ENCODE results near the gene SYNJ1.
"Not testable (repeated sequence)": the region's sequence is repeated elsewhere in the genome, so short reads cannot be mapped to it uniquely, and the experiment has no call there.

The SYNJ1 gene

DNA sequence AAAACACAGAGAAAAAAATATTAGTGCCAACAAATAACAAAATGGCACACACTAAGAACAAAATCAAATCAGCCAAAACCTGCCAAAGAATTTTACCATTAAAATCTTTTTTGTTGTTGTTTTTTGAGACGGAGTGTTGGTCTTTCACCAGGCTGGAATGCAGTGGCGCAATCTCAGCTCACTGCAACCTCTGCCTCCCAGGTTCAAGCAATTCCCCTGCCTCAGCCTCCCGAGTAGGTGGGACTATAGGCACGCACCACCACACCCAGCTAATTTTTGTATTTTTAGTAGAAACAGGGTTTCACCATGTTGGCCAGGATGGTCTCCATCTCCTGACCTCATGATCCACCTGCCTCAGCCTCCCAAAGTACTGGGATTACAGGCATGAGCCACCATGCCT, 8.3 kb upstream of the SYNJ1 start:
- not testable (repeated sequence) for DNase-seq (ENCODE audit: low spot score)

DNA sequence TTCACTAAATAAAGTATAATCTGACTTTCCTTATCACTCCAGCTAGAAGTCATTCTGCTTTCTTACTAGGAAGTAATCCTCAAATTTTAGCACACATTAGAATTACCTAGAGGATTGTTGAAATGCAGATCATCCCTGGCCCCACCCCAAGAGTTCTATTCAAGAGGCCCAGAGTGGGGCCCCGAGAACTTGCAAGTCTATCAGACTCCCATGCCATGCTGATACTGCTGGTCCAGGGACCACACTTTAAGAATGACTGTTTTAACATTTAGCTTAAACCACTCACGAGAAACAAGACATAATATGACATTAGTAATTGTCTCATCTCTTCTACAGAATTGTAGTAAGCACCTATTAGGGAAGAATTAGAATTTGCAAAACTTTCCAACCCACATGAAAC, 7.7 kb upstream of the SYNJ1 start:
- DNase-seq (ENCODE audit: low spot score) = no peak

DNA sequence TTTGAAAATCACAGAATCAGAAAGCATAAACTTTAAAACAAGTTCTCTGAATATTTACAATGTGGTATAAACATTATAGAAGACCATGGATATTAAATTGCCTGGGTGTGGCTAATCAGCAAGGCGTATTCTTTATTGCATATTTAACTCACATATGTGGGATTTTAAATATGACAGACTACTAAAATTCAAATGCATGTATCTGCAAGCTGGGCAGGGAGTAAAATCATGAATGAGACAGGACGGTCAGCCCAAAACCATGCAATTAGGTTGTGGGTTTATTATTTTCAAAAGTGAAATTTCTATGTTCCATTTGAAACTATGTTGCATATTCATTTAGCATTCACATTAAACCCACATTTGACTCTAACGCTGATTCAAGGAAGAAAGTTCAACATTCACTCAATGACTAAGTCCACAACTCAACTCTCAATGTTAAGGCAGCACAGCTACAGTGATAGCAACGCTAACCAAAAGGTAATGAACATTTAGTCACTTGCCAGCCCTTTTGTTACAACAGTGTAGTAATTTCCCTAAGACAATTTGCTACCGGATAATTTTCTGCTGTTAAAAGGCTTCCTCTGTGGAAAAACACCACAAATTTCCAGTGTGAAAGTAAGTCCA, 6.3 kb upstream of the SYNJ1 start:
- DNase-seq (ENCODE audit: low spot score) = no peak

DNA sequence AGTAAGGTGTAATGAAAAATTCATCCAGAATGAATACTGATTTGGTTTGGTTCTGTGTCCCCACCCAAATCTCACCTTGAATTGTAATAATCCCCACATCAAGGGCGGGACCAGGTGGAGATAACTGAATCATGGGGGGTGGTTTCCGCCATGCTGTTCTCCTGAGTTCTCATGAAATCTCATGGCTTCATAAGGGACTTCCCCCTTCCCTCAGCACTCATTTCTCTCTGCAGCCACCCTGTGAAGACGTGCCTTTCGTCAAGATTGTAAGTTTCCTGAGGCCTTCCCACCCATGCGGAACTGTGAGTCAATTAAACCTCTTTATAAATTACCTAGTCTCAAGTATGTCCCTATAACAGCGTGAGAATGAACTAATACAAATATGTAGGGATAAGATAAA, 5.5 kb upstream of the SYNJ1 start:
- no peak for DNase-seq (ENCODE audit: low spot score)

DNA sequence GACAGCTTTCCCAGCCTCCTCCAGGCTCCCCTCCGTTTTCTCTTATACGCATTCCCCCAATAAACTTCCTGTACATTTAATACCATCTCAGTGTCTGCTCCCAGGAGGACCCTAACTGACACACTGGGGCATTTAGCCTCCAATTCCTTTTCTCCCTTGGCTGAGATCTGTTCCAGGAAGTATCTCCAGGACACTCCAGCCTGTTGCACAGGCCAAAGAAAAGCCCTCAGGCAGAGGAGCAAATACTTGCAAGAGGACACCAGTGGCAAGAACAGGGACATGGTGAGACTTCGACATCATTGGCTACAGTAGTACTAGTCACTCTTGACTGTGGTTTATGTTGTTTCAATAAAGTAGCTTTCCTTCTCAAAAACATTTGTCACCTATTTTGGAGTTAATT, 4.7 kb upstream of the SYNJ1 start:
- DNase-seq (ENCODE audit: low spot score) = no peak

DNA sequence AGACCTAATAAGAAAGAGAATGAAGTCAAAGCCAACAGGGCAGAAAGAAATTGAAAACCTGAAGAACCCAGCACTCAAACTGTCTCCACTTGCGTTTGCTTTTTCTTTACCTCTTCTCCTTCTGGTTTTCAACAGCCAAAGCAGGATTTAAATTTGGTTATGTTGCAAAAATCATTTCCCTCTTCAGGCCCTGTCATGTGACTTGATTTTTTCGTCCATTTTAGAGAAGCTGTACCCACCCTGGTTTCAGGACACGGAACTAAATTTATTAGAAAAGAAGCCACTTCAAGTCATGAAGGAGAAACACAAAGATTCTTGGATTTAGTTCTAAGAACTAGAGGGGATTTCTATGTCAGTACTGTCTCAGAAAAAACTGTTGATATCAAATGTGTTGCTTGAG, 1.0 kb upstream of the SYNJ1 start:
- no peak for DNase-seq (ENCODE audit: low spot score)

DNA sequence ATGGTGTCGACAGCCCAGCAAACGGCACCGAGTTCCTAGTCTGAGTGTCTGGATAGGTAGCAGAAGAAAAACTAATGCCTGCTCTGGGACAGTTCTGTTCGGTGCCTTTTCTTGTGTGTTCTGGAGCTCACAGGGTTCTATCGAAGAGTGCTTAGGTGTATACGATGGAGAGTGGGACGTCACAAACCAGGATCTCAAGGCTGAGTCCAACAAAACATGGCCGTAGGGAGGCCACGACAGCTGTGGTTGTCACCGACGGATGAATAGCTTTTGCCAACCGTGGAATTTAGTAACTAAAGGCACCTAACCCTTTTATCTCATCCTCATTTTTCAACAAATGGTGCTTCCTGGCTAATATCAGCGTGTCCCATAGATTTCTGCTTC, 635 bp upstream of the SYNJ1 start:
- DNase-seq (ENCODE audit: low spot score) = no peak

DNA sequence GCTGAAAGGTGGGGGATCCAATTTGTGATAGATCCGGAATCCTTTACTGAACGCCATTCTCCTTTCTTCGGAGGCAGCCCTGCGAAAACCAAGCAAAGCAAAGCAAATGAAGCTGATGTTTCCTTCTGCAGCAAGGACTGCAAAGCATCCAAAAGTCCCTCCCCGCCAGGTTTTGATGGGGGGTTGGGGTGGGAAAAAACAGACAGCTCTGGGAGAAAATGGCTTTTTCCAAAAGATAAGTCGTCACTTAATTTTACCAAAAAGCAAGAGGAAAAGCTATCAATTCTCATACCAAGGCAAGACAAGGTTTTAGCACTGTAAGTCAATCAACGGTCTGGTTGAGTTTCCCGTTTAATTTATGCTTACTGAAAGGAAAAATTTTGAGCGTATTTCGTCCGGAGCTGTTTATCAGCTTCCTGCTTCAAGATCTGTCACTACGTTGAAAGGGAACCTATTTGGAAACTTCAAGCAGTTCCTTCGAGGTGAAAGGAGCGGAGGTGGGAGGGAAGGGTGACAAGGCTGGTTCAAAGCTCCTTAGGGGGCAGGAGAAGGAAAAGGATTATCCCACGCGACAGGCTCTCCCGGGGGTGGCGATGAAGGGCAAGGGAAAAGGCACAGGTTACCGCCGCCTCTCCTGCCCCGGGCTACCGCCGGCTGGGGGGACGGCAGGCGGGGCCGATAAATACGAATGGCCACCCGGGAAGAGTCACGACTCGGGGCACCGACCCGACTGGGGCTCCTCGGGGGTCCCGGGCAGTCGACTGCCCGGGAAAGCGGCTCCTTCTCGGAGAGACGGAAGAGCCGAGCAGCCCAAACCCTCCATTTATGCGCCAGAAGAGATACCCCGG, 750 bp downstream of the SYNJ1 start:
- peak; percentile 37 for DNase-seq (ENCODE audit: low spot score)

DNA sequence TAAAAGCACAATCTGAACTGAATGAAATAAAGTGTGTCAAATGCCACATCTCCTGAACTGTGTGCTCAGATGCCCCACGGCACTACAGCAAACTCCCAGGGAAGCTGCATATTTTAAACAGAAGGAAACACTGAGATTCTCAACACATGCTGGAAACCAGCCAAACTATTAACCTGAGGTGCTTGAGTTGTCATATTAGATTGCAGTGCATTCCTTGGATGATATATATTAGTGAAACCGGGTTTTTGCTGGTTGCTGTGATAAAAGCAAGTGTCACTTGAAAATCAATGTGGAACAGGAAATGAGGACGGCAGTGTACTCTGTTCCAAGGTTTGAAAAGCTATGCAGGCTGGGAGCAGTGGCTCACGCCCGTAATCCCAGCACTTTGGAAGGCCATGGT, 8.7 kb downstream of the SYNJ1 start:
- DNase-seq (ENCODE audit: low spot score) = no peak

DNA sequence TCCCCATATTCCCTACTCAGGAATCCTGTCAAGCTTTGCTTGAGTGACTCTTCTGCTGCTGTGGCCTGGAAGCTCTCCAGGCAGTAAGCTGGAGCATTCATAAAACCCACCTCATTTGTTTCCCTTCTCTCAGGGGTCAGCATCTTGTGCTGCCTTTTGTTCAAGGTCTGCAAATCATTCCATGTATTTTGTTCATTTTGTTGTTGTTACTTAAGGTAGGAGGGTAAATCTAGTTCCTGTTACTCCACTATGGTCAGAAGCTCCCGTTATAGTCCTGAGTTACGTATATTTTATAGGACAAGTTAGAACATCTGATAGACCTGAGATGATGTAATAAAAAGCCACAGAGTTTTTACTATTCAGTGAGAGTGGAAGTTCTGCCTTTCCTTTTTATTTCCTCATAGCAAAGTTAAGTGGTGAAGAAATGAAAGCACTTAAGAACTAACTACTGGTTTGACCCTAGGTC, 9.9 kb downstream of the SYNJ1 start:
- DNase-seq (ENCODE audit: low spot score) = no peak

DNA sequence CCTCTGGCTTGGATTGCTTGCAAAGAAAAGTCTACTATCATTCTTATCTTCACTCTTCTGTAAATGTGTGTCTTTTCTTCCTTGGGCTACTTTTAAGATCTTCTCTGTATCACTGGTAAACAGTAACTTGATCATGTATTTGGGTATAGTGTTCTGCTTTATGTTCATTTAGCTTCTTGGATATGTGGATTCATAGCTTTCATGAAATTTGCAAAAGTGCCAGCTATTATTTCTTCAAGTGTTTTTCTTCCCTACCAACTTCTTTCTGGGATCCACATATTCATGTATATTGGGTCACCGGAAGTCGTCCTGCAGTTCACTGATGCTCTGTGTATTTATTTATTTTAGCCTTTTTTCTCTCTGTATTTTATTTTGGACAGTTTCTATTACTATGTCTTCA, 11.3 kb downstream of the SYNJ1 start:
- DNase-seq (ENCODE audit: low spot score) = no peak

DNA sequence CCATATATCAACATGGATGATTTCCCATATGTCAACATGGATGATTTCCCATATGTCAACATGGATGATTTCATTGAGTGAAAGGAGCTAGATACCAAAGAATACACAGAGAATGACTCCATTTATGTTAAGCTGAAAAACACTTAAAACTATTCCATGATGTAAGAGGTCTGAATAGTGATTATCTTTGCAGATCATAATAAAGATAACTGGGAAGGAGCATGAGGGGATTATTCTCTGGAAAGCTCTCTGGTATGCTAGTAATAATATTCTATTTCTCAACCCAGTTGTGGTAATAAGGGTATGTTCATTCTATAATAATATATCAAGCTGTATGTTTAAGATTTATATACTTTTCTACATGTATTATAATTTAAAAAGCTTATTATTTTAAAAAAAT, 14.1 kb downstream of the SYNJ1 start:
- no peak for DNase-seq (ENCODE audit: low spot score)

DNA sequence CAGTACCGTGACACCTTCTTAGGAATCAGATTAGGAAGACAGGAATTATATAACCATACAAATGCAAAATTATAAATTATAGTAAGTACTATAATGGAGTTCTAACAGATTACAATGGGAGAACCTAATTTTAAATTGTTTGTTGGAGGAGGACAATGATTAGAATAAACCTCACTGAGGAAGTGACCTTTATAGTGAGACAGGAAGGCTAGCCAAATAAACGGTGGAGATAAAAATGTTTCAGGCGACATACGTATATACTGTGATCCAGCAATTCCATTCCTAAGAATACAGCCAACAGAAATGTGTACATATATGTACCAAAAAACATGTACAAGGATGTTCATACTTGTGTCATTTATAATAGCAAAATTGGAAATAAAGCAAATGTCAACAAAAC, 15.2 kb downstream of the SYNJ1 start:
- DNase-seq (ENCODE audit: low spot score) = no peak

DNA sequence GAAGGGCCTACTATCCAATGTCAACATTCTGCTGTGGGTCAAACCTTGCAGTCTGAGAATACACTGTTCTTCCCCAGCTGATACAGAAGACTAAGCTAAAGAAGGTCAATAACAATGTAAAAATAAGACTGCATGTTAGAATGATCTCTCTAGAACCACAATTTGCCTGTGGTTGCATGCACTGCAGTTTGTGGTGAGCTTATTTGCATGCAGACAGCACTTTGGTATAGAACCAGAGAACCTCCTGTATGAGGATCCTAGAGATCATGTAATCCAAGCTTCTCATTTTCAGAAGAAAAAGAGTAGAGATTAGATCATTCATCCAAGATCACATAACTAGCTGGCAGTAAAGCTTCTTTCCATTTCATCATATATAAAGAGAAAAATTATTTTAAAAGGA, 15.8 kb downstream of the SYNJ1 start:
- no peak for DNase-seq (ENCODE audit: low spot score)

DNA sequence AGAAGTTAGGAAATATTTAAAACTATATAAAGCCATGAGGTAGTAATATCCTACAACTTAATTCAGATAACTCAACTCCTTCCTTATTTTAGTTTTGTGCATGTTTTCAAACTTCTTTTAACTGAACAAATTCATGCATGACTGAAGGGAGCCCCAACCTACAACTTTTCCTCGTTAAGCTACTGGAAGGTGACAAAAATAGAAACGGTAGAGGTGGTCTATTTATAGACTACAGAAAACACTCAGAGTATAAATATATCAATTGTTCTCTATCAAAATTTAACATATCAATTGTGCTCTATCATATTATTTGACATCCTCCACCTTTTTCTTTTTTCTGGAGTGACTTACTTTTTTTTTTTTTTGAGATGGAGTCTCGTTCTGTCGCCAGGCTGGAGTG, 16.8 kb downstream of the SYNJ1 start:
- no peak for DNase-seq (ENCODE audit: low spot score)

DNA sequence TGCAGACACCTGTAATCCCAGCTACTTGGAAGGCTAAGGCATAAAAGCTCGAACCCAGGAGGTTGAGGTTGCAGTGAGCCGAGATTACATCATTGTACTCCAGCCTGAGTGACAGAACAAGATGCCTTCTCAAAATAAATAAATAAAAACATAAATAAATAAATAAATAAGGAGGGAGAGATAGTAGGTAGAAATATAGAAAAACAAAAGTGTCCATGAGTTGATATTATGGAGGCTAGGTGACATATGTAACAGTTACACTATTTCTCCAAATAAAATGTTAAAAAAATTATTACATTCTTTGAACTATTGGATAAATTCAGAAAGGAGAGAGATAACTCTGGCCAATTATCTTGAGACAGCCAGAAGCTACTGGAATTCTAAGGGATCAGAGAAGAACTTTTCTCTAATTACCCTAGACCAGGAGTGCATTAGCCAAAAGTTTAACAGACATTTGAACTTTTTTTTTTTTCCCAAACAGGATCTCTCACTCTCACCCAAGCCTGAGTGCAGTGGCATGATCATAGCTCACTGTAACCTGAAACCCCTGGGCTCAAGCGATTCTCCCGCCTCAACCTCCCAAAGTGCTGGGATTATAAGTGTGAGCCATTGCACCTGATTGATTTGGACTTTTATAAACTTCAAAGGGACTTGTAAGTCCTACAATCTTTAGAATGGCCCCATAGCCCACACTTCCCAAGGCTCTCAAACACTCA, 17.6 kb downstream of the SYNJ1 start:
- no peak for DNase-seq (ENCODE audit: low spot score)

DNA sequence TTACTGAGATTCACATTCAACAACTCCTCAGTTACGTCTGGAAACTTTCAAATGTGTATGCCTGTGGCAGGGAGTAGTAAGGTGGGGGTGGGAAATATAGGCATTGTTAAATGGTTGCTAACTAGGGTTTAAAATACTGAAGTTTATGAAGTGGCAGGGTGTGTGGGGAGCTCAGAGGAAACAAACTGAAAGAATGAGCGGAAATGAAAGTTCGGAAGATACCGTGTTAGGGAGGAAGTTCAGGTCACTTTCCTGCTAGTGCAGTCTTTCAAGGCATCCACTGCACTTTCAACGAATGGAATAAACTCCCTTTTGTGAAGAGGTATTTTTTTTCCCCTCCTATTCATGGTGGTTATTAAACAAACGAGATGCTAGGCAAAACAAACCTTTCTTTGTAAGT, 19.7 kb downstream of the SYNJ1 start:
- DNase-seq (ENCODE audit: low spot score) = no peak

DNA sequence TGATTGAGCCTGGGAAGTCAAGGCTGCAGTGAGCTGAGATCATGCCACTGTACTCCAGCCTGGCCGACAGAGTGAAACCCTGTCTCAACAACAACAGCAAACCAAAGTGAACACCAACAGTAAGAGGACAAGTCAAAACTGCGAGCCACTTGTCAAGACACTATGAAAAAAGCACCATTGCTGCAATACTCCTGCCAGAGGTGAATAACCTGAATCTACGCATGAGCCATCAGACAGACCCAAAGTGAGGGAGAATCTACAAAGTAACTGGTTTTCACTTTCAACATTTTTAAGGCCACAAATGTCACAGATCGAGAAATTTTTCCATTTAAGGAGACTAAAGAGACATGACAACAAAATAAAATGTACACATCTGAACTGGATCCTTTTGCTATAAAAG, 21.9 kb downstream of the SYNJ1 start:
- DNase-seq (ENCODE audit: low spot score) = no peak

DNA sequence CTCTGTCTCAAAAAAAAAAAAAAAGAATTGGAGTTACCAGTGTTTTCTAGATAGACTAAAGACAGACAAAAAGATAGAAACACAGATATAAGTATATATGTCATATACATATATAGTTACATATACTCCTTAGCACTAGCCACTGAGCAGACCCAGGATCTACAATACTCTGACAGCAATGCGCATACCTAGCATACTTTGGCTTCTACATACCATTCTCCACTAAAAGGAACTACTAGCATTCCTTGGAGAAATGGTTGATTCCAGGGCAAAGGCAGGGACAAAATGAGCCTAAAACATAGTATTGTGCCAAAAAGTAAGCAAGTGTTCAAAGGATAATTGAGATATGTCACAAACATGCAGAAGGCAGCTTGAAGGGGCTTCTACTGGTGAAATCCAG, 22.7 kb downstream of the SYNJ1 start:
- peak; percentile 29 for DNase-seq (ENCODE audit: low spot score)

DNA sequence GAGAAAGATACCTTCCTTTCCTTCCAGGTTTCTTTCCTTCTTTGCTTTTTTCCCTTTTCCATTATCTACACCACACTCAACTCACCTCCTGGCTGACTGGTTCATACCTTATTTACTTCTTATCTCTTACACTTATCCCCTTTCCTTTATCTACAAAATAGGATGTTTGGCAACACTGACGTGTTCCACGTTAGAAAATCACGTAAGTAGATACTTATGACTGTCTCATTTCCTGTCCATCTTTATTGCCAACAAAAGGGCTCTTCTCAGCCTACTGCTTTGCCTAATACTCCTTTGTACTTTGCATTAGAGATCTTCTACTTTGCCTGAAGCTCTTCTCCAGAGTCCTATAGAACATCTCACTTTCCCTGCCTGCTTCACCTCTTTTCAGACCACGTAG, 25.1 kb downstream of the SYNJ1 start:
- peak; percentile 50 for DNase-seq (ENCODE audit: low spot score)

DNA sequence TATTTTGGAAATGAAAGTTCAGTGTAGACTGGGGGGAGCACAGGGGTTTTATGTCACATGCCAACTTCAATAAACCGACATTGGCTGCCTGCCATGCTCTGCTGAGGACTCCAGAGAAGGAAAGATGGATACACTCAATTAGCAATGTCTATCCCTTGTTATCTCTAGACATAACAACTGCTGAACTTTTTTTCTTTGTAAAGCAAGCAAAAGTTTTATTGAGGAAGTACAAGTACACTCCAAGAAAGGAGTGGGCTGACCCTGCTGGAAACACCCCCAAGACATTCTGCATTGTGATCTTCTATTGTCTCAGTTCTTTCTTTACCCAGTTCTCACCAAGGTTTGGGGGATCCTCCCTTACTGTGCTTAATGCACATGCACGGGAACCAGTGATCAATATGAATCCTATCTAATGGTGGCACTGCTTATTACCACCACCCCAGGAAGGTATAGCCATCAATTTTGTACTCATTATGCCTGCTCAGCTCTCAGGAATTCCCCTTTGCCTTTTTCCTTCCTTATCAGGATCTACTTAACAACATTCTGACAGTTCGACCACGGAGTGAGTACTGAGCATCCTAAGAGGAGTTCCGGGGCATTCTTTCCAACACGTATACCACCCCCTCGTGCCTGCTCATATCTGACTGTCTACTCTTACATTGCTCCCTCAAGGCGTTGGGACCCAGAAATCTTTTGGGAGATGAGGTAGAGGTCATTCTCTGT, 28.7 kb downstream of the SYNJ1 start:
- DNase-seq (ENCODE audit: low spot score) = no peak

DNA sequence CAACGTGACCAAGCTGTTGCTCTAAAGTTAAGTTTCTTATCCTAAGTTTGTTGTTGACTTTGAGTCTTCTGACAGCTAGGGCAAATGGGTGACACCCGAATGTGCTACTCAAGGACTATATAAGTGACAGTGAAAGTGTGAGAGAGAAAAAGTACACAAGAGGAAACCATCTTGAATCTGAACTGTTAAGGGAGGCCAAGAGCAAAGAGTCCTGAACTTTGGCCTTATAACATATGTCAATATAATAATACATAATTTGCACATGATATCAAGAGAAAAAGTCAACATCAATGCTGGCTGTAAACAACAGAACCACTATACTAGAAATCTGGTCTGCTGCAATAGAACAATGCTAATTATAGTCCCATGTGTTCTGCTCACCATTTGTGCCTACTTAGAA, 29.5 kb downstream of the SYNJ1 start:
- DNase-seq (ENCODE audit: low spot score) = no peak

DNA sequence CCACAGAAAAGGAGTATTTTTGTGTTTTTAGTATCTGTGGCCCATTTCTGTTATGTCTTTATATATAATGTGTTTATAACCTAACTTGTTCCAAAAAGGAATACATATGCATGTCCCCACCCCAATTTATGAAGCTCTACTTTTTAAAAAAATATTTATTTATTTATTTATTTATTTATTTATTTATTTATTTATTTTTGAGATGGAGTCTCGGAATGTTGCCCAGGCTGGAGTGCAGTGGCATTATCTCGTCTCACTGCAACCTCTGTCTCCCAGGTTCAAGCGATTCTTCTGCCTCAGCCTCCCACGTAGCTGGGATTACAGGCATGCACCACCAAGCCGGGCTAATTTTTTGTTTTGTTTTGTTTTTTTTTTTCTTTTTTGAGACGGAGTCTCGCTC, 32.3 kb downstream of the SYNJ1 start:
- DNase-seq (ENCODE audit: low spot score) = not testable (repeated sequence)
